ENCODE data around the gene GLTP.

GRCh38 chr12:109829667-109830066 is 50.7 kb downstream of the GLTP start:
- TF ChIP-seq MAX (IDR thresholded peaks at IDR 0.05) (no peak), CTCF (IDR thresholded peaks at IDR 0.05; ENCODE audit: low read depth, low read length, missing input control) (no peak), EGR1 (IDR thresholded peaks at IDR 0.05; ENCODE audit: low read depth in 2 of 2) (no peak)
